Mononuclear cell (primary cell): ENCODE measurements around the gene SHMT1. TPM values are rescaled to one million over a fixed set of nuclear protein-coding genes. Genes with fewer than 3 reads are reported as not detected.
"Not testable (repeated sequence)": the region's sequence is repeated elsewhere in the genome, so short reads cannot be mapped to it uniquely, and the experiment has no call there.

Experiments
- H3K27me3 ChIP-seq: 2 replicates; pipeline ENCODE4 v1.6.0; 2011; ENCODE audit warnings: low read length, control low read depth; ENCODE audit not compliant: insufficient read depth
- H3K4me1 ChIP-seq: 2 replicates; pipeline ENCODE4 v1.5.1; 2011; ENCODE audit warnings: mild to moderate bottlenecking, low read length, control low read depth; ENCODE audit not compliant: insufficient read depth
- H3K4me3 ChIP-seq: 2 replicates; pipeline ENCODE4 v1.5.1; 2011; ENCODE audit warnings: mild to moderate bottlenecking, low read length, moderate library complexity
- H3K9me3 ChIP-seq: 2 replicates; pipeline ENCODE4 v1.5.1; 2011; ENCODE audit warnings: low read depth, mild to moderate bottlenecking, control low read depth, low read length
- total RNA-seq: library from RNA; depleted of rRNA; stranded (reverse); fragments of >200 nt; gene quantifications from one replicate; pipeline ENCODE4 v1.2.3, GENCODE V29; 2012

Gene SHMT1
- total RNA-seq, 1 donor: 3.1 TPM

GRCh38 chr17:18300725-18301480 is 62.4 kb downstream of the SHMT1 start:
- H3K4me3 ChIP-seq: no peak overlapping the region
- H3K27me3 ChIP-seq: no peaks in the 10 kb centered on the region
- H3K4me1 ChIP-seq: peaks cover 50% of the 10 kb centered on the region
- H3K9me3 ChIP-seq: no peaks in the 10 kb centered on the region

- not testable (repeated sequence) for H3K4me3 ChIP-seq, H3K27me3 ChIP-seq, H3K9me3 ChIP-seq
- H3K4me1 ChIP-seq: peaks cover 51% of the 10 kb centered on the region
Observed at GRCh38 chr17:18298061-18298460, 65.3 kb downstream of the SHMT1 start.

GRCh38 chr17:18291718-18292540 is 71.4 kb downstream of the SHMT1 start:
- Histone ChIP-seq H3K27me3 (no peaks in the 10 kb centered on the region), H3K4me1 (peaks cover 10% of the 10 kb centered on the region), H3K9me3 (no peaks in the 10 kb centered on the region), H3K4me3 (no peak overlapping the region)

GRCh38 chr17:18285296-18285695 is 78.1 kb downstream of the SHMT1 start:
- H3K4me1 ChIP-seq: no peaks in the 10 kb centered on the region
- no peak overlapping the region for H3K4me3 ChIP-seq
- no peaks in the 10 kb centered on the region for H3K27me3 ChIP-seq
- no peaks in the 10 kb centered on the region for H3K9me3 ChIP-seq

- no peaks in the 10 kb centered on the region for H3K9me3 ChIP-seq
- no peak overlapping the region for H3K4me3 ChIP-seq
- H3K4me1 ChIP-seq: no peaks in the 10 kb centered on the region
- H3K27me3 ChIP-seq: no peaks in the 10 kb centered on the region
Observed at GRCh38 chr17:18281788-18282187, 81.6 kb downstream of the SHMT1 start.

DNA sequence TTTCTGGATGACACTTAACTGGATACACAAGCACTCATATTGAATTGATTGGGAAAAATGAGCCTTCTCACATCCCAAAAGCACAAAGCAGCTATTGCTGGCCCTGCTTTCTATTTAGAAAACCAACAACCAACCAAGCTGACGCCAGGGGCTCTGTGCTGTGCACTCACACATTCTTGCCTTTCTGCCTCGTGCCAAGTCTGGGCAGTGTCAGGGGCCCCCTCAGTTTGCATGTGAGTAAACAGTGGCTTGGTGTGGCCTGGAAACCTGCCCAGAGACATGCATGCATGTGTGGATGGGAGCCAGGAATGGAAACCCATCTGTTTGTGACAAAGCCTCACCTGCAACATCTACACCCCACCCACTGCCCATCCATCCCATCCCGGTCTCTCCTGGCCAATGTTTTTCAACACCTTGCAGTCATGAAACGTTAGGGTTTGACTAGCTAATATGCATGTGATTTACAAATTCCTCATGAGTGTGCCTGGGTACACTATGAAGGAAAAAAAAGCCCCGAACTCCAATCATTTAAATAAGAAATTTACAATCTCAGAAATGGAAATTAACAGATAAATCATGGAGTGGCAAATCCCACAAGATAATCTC is 82.5 kb downstream of the SHMT1 start:
- Histone ChIP-seq H3K4me3 (no peak overlapping the region), H3K4me1 (no peaks in the 10 kb centered on the region), H3K9me3 (no peaks in the 10 kb centered on the region), H3K27me3 (no peaks in the 10 kb centered on the region)

- Histone ChIP-seq H3K27me3 (no peaks in the 10 kb centered on the region), H3K4me1 (no peaks in the 10 kb centered on the region), H3K4me3 (no peak overlapping the region), H3K9me3 (no peaks in the 10 kb centered on the region)
Observed at GRCh38 chr17:18280249-18280648, 83.1 kb downstream of the SHMT1 start.

DNA sequence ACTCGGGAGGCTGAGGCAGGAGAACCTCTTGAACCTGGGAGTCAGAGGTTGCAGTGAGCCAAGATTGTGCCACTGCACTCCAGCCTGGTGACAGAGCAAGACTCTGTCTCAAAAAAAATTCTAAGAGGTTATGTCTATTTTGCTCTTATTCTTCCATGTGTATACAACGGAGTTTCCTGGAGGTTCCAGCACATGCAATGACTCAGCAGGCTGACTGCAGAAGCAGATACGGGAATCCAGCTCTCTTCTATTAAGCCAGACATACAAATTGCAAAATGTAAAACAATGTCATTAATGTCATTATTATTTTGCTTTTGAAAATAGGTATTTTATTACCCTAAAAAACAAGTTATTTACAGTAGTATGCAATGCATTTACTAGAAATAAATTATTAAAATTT is 84.5 kb downstream of the SHMT1 start:
- Histone ChIP-seq H3K9me3 (no peaks in the 10 kb centered on the region), H3K4me1 (no peaks in the 10 kb centered on the region), H3K4me3 (no peak overlapping the region), H3K27me3 (no peaks in the 10 kb centered on the region)

Other genes with a start within 250 kb of the SHMT1 start
- 97.9 TPM for gene ALKBH5, start 179.7 kb downstream of the SHMT1 start, total RNA-seq
- 8.6 TPM for gene LLGL1, start 137.9 kb downstream of the SHMT1 start, total RNA-seq
- 122 TPM for gene FLII, start 104.8 kb downstream of the SHMT1 start, total RNA-seq
- 5.9 TPM for gene MIEF2, start 102.9 kb downstream of the SHMT1 start, total RNA-seq
- gene TOP3A, start 48.6 kb downstream of the SHMT1 start, total RNA-seq: 33.0 TPM
- 55.6 TPM for gene SMCR8, start 48.3 kb downstream of the SHMT1 start, total RNA-seq
- gene EVPLL, start 14.2 kb upstream of the SHMT1 start, total RNA-seq: not detected
- gene LGALS9C, start 113.2 kb upstream of the SHMT1 start, total RNA-seq: 0.63 TPM